Stimulated activated memory B cell treated with anti-CD40 and anti-IgM and Interleukin-4, amounts not matched to agents 10 μg/mL and 1 μg/mL and 100 μg/mL, for 72 hours (primary cell): ENCODE measurements around the gene VTCN1.

Experiments
- ATAC-seq: fragments of 150-1000 bp; cut with Tn5 transposase; 2 replicates; pipeline ENCODE4 v1.10.0; 2021
- H3K27ac Mint-ChIP-seq: one replicate; pipeline ENCODE4 v1.8.0; 2022; ENCODE audit warnings: mild to moderate bottlenecking, mixed read lengths
- H3K27me3 Mint-ChIP-seq: one replicate; pipeline ENCODE4 v1.8.0; 2022; ENCODE audit warnings: mixed read lengths
- H3K36me3 Mint-ChIP-seq: one replicate; pipeline ENCODE4 v1.8.0; 2022; ENCODE audit warnings: mixed read lengths
- H3K4me1 Mint-ChIP-seq: one replicate; pipeline ENCODE4 v1.8.0; 2022; ENCODE audit warnings: mixed read lengths
- H3K4me3 Mint-ChIP-seq: one replicate; pipeline ENCODE4 v1.8.0; 2022; ENCODE audit warnings: mild to moderate bottlenecking, moderate library complexity, mixed read lengths
- H3K9me3 Mint-ChIP-seq: one replicate; pipeline ENCODE4 v1.8.0; 2022; ENCODE audit warnings: mixed read lengths

The VTCN1 gene

GRCh38 chr1:117225931-117226330 lies 15.2 kb upstream of the VTCN1 start:
- Mint-ChIP-seq H3K4me1 (no peaks in the 10 kb centered on the region), H3K4me3 (no peak overlapping the region), H3K27me3 (no peaks in the 10 kb centered on the region), H3K36me3 (no peaks in the 10 kb centered on the region), H3K27ac (no peak overlapping the region), H3K9me3 (peaks cover 2% of the 10 kb centered on the region)
- no peak for ATAC-seq

DNA sequence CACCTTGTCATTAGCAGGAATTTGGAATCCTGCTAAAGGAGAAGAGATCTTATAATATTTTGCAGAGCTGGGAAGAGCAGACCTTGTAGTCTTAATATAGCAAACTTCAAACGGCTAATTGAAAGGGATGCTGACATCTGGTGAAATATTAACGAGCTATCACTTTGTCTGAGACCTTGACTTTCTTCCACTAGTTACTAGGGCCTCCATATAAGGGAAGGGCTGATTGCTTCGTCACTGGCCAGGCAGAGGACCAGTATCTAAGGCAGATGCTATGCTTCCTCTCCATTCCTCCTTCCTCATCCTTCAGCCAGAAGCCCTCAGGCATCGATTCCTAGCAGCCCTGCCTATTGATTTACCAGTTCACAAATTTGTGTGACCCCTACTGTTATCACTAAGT lies 6.0 kb upstream of the VTCN1 start:
- Mint-ChIP-seq H3K27ac (no peak overlapping the region), H3K36me3 (no peaks in the 10 kb centered on the region), H3K9me3 (peaks cover 10% of the 10 kb centered on the region), H3K27me3 (peaks cover 28% of the 10 kb centered on the region), H3K4me3 (no peak overlapping the region), H3K4me1 (no peaks in the 10 kb centered on the region)
- ATAC-seq = no peak

DNA sequence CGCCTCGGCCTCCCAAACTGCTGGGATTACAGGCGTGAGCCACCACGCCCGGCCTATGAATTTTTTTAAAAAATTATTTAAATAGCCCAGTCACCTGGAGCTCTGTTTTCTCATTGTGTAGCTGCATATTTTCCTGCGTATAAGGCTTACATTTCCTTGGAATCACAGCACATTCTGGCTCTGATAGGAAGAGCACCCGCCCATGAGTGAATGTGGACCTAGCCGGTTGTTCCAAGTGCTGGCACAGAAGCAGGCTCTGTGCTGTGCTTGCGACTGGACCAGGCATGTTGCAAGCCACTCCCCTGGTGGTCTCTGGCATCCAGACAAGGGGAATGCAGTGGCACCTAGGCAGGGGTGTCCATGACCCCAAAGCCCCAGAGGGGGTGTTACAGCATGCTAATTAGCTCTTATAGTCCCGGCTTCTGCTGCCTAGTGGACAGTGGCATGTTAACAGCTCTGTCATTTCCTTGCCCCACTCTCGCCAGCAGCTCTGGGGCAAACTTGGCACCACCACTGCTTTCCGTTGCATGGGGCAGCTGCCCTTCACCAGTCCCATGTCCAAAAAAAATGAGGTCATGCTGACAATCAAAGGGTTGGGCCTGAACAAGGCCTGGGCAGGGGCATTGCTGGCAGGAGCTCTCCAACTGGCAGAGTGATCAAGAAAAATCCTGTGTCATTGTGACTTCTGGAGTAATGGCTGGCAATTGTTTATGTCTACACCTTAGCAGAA lies 5.2 kb upstream of the VTCN1 start:
- no peak overlapping the region for H3K27ac Mint-ChIP-seq
- peaks cover 28% of the 10 kb centered on the region for H3K27me3 Mint-ChIP-seq
- no peak overlapping the region for H3K4me3 Mint-ChIP-seq
- H3K4me1 Mint-ChIP-seq = no peaks in the 10 kb centered on the region
- H3K36me3 Mint-ChIP-seq = no peaks in the 10 kb centered on the region
- peaks cover 10% of the 10 kb centered on the region for H3K9me3 Mint-ChIP-seq
- no peak for ATAC-seq

DNA sequence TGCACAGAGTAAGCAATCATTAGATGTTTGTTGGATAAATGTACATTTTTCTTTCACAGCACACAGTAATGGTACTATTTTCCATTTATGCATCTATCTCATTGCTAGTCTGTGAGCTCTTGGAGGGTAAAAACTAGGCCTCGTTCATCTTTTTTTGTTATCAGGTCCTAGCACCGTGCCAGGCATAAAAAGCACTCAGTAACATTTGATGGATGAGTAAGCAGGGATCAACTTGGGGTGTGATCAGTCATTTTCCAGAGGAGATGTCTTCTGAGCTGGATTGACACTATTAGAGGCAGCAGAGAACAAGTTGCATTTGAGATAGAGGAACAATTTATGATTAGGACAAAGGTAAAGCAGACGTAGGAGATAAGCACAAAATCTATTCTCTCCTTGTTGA lies 4.3 kb upstream of the VTCN1 start:
- peaks cover 28% of the 10 kb centered on the region for H3K27me3 Mint-ChIP-seq
- ATAC-seq = no peak

GRCh38 chr1:117213046-117213445 lies 2.3 kb upstream of the VTCN1 start:
- no peak for ATAC-seq
- H3K27me3 Mint-ChIP-seq = peaks cover 24% of the 10 kb centered on the region
- H3K36me3 Mint-ChIP-seq = no peaks in the 10 kb centered on the region
- no peaks in the 10 kb centered on the region for H3K4me1 Mint-ChIP-seq
- H3K27ac Mint-ChIP-seq = no peak overlapping the region
- H3K4me3 Mint-ChIP-seq = no peak overlapping the region
- peaks cover 4% of the 10 kb centered on the region for H3K9me3 Mint-ChIP-seq

More for the DNA sequence above, 4.3 kb upstream of the VTCN1 start:
- no peaks in the 10 kb centered on the region for H3K36me3 Mint-ChIP-seq
- no peak overlapping the region for H3K4me3 Mint-ChIP-seq
- peaks cover 8% of the 10 kb centered on the region for H3K9me3 Mint-ChIP-seq
- no peaks in the 10 kb centered on the region for H3K4me1 Mint-ChIP-seq
- no peak overlapping the region for H3K27ac Mint-ChIP-seq

DNA sequence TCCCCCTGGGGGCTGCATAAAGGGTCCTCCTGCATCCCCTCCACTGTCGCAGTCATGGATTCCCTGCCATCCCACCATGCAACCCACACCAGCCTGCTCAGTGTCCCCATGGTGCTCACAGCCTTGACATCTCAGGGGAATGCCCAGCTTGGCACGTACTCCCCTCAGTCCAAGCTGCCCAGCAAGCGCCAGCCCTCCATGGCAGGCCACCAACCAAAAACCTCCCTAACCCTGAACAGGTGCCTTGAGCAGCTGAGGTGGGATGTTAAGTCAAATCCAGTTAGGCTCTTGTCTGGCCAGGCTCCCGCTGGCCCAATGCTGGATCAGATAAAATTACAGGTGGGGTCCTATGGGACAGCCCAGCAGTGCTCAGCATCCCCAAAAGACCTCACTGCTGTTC lies 341 bp downstream of the VTCN1 start:
- Mint-ChIP-seq H3K4me1 (no peaks in the 10 kb centered on the region), H3K4me3 (no peak overlapping the region), H3K36me3 (no peaks in the 10 kb centered on the region), H3K27ac (no peak overlapping the region), H3K9me3 (no peaks in the 10 kb centered on the region), H3K27me3 (peaks cover 32% of the 10 kb centered on the region)
- ATAC-seq = no peak

- Mint-ChIP-seq H3K36me3 (no peaks in the 10 kb centered on the region), H3K27ac (no peak overlapping the region), H3K9me3 (no peaks in the 10 kb centered on the region), H3K4me1 (no peaks in the 10 kb centered on the region), H3K4me3 (no peak overlapping the region), H3K27me3 (peaks cover 22% of the 10 kb centered on the region)
- no peak for ATAC-seq
These were observed 1.6 kb downstream of the VTCN1 start for GRCh38 chr1:117209094-117209493.

DNA sequence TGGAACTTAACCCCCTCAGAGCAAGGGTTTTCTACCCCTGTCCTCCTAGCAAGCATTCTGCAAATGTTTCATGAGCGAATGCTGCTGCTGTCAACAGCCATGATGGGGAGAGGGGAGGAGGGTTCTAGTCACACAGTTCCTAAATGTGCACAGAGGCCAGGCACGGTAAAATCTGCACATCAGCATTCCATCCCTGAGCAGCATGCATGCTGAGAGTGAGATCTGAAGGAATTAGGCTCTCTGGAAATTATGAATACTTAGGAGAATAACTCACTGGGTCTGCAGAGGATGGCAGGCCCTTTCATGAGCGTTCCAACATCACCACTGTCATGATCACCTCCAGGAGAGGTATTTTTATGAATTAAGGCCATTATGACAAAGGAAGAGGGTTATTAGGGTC lies 2.1 kb downstream of the VTCN1 start:
- Mint-ChIP-seq H3K4me3 (no peak overlapping the region), H3K27ac (no peak overlapping the region), H3K9me3 (no peaks in the 10 kb centered on the region), H3K27me3 (peaks cover 16% of the 10 kb centered on the region), H3K36me3 (no peaks in the 10 kb centered on the region), H3K4me1 (no peaks in the 10 kb centered on the region)
- no peak for ATAC-seq

DNA sequence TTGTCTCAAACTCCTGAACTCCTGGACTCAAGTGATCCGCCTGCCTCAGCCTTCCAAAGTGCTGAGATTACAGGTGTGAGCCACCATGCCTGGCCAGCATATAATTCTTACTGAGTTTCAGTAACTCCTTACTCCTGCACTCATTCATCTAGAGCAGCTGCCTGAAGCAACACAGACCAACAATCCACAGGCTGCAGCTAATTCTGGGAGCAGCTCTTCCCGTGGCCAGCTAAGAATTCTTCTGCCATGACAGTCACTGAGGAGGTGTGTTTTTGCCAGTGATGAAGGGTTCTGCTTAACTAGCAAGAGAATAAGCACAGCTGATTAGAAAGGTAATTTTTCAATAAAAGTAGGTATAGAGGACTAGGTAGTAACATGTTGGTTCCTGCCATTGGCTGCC lies 5.4 kb downstream of the VTCN1 start:
- Mint-ChIP-seq H3K4me1 (no peaks in the 10 kb centered on the region), H3K4me3 (no peak overlapping the region), H3K9me3 (no peaks in the 10 kb centered on the region), H3K27me3 (peaks cover 32% of the 10 kb centered on the region), H3K27ac (no peak overlapping the region), H3K36me3 (no peaks in the 10 kb centered on the region)
- ATAC-seq = no peak

DNA sequence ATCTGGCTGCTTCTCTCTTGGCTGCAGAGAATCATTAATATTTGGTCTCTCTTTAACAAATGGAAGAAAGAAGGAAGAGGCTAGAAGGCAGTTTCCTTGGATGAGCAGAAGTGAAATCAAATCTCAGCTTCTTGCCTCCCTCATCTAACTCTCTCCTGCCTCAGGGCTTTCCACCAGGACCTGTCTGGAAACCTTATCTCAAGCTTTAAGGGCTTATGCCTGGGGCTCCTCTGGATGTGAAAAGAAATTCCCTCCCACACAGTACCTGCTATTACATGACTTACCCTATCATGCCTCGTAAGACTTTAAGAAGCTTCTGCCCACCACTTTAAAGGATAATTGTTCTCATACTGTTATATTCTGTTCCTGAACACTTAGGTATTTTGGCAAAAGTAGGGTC lies 8.9 kb downstream of the VTCN1 start:
- H3K9me3 Mint-ChIP-seq = no peaks in the 10 kb centered on the region
- H3K36me3 Mint-ChIP-seq = no peaks in the 10 kb centered on the region
- H3K27me3 Mint-ChIP-seq = peaks cover 18% of the 10 kb centered on the region
- H3K4me1 Mint-ChIP-seq = no peaks in the 10 kb centered on the region
- H3K27ac Mint-ChIP-seq = no peak overlapping the region
- H3K4me3 Mint-ChIP-seq = no peak overlapping the region
- no peak for ATAC-seq

- H3K9me3 Mint-ChIP-seq = peaks cover 3% of the 10 kb centered on the region
- no peak for ATAC-seq
- H3K27ac Mint-ChIP-seq = no peak overlapping the region
- no peaks in the 10 kb centered on the region for H3K4me1 Mint-ChIP-seq
- no peaks in the 10 kb centered on the region for H3K36me3 Mint-ChIP-seq
- no peak overlapping the region for H3K4me3 Mint-ChIP-seq
- peaks cover 17% of the 10 kb centered on the region for H3K27me3 Mint-ChIP-seq
These were observed 12.6 kb downstream of the VTCN1 start for GRCh38 chr1:117198097-117198496.

DNA sequence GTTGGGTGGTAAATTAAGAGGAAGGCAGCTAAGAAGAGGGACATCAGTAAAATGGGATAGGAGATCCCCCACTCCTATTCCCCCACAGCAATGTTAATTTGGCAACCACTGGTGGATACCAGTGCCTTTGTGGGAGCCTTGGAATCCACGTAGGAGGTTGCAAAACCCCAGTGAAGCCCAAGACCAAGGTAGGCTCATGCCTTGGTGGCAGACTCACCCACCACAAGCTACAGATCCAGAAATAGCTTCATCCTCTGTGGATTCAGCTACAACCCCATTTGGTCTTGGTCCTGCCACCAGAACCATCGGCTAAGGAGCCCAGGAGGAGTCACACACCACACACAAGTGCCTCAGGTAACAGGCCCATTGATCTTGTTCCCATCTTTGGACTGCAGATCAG lies 21.0 kb downstream of the VTCN1 start:
- peaks cover 13% of the 10 kb centered on the region for H3K9me3 Mint-ChIP-seq

GRCh38 chr1:117188816-117189437 lies 21.8 kb downstream of the VTCN1 start:
- peaks cover 45% of the 10 kb centered on the region for H3K27me3 Mint-ChIP-seq
- H3K36me3 Mint-ChIP-seq = no peaks in the 10 kb centered on the region
- H3K27ac Mint-ChIP-seq = no peak overlapping the region
- no peaks in the 10 kb centered on the region for H3K4me1 Mint-ChIP-seq
- ATAC-seq = no peak
- H3K9me3 Mint-ChIP-seq = peaks cover 13% of the 10 kb centered on the region
- no peak overlapping the region for H3K4me3 Mint-ChIP-seq

More for the DNA sequence above, 21.0 kb downstream of the VTCN1 start:
- Mint-ChIP-seq H3K27me3 (peaks cover 45% of the 10 kb centered on the region), H3K4me1 (no peaks in the 10 kb centered on the region), H3K36me3 (no peaks in the 10 kb centered on the region), H3K27ac (no peak overlapping the region), H3K4me3 (no peak overlapping the region)
- no peak for ATAC-seq

DNA sequence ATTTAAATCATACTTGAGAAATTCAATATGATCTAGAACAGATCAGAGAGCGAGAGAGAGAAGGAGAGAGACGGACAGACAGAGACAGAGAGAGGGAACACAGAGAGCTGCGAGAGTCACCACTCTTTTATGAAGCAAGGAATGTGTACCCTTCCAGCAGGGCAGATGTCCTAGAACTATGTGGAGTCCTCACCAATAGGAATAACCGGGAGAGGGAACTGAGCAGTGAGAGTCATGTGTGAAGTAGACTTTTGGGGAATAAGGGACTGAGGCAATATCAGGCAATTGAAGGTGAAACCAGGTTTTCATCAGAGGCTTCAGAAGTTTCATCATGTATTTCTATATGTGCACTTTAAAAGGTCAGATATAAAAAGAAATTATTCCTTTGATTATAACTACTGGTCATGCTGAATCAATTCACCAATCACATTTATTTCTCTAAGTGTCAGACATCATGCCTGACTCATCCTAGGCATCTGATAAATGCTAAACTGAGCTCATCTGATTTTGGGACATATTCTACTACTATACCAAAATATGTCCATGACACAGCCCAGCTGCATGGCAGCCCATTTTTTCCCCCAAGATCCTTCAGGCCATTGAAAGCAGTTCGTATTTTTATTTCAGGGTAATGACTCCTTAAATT lies 22.4 kb downstream of the VTCN1 start:
- no peaks in the 10 kb centered on the region for H3K36me3 Mint-ChIP-seq
- no peak for ATAC-seq
- no peak overlapping the region for H3K4me3 Mint-ChIP-seq
- no peaks in the 10 kb centered on the region for H3K4me1 Mint-ChIP-seq
- H3K9me3 Mint-ChIP-seq = peaks cover 13% of the 10 kb centered on the region
- H3K27ac Mint-ChIP-seq = no peak overlapping the region
- peaks cover 45% of the 10 kb centered on the region for H3K27me3 Mint-ChIP-seq

DNA sequence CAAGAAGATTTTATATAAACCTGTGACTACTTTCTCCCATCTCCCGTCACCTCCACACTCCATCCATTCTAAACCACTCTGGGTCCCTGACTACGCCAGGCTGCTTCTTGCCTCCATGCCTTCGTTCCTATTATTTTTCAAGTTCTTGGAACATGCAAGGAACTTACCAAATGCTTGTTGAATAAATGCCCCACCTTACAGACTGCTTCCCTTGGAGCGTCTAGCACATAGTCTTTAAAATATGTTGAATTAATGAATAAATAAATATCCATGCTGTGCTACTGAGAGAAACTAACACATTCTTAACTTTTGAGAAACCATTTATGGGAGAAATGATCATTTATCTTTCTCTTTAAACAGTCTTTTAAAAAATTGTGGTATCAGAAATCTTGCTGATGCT lies 27.6 kb downstream of the VTCN1 start:
- Mint-ChIP-seq H3K36me3 (no peaks in the 10 kb centered on the region), H3K27ac (no peak overlapping the region), H3K4me3 (no peak overlapping the region), H3K27me3 (peaks cover 25% of the 10 kb centered on the region), H3K4me1 (no peaks in the 10 kb centered on the region), H3K9me3 (no peaks in the 10 kb centered on the region)
- no peak for ATAC-seq

GRCh38 chr1:117182319-117182718 lies 28.4 kb downstream of the VTCN1 start:
- no peaks in the 10 kb centered on the region for H3K9me3 Mint-ChIP-seq

More at GRCh38 chr1:117182319-117182718, 28.4 kb downstream of the VTCN1 start:
- ATAC-seq = no peak
- Mint-ChIP-seq H3K4me1 (no peaks in the 10 kb centered on the region), H3K27me3 (peaks cover 19% of the 10 kb centered on the region), H3K36me3 (no peaks in the 10 kb centered on the region), H3K27ac (no peak overlapping the region), H3K4me3 (no peak overlapping the region)
